ENCODE measurements around the gene TMEM240.

DNA sequence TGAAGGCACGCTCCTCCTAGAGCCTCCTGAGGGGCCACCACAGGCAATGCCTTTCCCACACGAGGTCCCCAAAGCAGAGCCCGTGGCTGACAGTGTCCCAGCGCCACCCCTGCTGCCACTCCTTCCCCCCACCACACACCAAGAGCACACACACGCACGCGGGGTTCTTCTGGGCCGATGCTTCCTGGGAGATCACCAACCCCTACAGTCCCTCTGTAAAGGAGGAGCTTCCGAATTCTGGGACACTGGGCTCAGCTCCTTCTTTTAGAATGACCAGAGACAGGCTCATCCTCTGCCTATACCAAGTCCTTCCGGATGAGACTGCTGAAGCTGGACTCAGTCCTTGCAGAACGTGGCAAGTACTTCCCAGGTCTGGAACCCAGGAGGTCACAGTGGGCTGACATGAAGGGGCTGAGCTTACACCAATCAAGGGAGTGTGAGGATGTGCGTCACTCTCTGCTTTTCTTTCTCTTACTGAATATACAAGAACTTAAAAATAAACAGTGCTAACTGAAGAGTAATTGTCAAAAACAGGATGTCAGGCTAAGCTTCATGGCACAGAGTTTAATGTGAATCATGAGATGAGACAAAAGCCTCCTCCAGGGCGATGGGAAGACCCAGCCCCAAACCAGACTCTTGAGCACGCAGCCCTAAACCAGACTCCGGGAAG lies 21.5 kb upstream of the TMEM240 start:
- TF ChIP-seq POLR2A (IDR thresholded peaks at IDR 0.05) (no peak), EP300 (IDR thresholded peaks at IDR 0.05) (no peak)
- TF ChIP-seq, protein P1, sequence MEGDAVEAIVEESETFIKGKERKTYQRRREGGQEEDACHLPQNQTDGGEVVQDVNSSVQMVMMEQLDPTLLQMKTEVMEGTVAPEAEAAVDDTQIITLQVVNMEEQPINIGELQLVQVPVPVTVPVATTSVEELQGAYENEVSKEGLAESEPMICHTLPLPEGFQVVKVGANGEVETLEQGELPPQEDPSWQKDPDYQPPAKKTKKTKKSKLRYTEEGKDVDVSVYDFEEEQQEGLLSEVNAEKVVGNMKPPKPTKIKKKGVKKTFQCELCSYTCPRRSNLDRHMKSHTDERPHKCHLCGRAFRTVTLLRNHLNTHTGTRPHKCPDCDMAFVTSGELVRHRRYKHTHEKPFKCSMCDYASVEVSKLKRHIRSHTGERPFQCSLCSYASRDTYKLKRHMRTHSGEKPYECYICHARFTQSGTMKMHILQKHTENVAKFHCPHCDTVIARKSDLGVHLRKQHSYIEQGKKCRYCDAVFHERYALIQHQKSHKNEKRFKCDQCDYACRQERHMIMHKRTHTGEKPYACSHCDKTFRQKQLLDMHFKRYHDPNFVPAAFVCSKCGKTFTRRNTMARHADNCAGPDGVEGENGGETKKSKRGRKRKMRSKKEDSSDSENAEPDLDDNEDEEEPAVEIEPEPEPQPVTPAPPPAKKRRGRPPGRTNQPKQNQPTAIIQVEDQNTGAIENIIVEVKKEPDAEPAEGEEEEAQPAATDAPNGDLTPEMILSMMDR (IDR thresholded peaks at IDR 0.05) = no peak

Data from tibial nerve (tissue), 4 donors.